ENCODE results near the gene MBP.
"Not testable (repeated sequence)": the region's sequence is repeated elsewhere in the genome, so short reads cannot be mapped to it uniquely, and the experiment has no call there.

Gene MBP

GRCh38 chr18:77043541-77044280 lies 88.9 kb downstream of the MBP start:
- no peak for DNase-seq

GRCh38 chr18:77042583-77042982 lies 90.0 kb downstream of the MBP start:
- DNase-seq: no peak

DNA sequence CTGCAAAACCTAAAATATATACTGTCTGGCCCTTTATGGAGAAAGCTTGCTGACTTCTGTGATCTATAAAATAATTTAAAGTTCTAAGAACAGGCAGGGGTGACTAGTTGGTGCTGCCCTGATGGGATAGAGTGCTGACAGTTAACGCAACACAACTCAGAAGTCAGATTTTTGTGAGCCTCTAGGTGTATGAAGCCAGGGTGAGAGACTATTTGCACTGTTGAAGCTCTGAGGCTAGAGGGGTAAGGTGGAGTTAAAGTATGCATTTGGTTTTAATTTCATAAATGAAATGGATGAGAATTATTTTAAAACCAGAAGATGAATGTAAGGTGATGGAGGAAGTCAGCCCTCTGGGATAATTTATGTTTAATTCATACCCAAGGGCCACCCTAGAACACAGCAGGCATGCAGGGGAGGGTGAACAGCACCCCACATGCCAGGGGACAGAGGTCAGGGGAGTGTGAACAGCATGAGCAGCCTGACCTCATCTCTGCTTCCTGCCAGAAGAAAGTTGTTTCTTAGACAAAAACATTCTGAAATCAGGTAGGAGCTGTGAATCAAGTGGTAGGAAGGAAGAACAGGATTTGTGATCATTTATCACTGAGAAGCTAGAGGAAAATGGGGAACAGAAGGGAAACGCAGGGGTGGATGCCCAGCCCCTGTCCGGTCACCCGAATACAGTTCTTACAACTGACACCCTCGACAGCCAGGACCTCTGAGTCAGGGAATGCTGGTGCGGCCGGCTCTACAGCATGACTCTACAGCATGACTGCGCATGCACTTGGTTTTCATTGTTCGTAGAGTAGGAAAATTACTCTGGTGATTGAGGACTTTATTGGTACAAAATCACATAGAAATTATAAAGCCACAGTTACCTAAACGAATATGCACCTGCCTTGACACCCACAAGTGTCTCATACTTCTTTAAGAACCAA lies 93.1 kb downstream of the MBP start:
- no peak for DNase-seq

DNA sequence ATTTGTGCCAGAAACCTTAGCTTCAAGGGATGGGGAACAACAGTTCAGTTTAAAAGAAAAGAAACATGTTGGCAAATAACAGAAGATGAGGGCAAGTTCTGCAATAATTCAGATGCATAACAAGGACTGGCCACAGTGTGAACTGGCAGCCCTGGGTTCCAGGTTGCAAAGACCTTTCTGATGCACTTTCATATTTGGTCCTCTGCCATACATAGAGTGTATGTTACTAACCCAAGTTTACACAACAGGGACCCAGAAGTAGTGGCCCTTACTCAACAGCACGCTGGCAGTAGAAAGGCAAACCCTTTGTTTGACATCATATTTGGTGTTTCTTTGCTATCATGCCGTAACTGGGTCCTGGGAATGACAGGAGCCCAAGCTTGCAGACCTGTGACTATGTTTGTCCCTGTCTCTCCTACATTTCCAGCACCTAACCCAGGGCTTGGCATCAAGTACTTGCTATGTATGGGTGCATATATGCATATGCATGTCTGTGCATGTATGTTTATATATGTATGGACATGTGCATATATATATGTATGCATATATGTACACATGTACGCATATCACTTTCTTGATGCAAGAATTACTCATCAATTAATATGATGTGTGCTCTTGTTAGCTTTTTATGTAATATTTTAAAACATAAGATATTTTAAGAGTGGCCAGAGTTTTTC lies 94.3 kb downstream of the MBP start:
- DNase-seq: no peak

- no peak for DNase-seq
Measured at GRCh38 chr18:77037567-77037966, 95.0 kb downstream of the MBP start.

- DNase-seq: no peak
Measured at GRCh38 chr18:77035380-77036187, 97.0 kb downstream of the MBP start.

GRCh38 chr18:77033575-77033974 lies 99.0 kb downstream of the MBP start:
- no peak for DNase-seq

DNA sequence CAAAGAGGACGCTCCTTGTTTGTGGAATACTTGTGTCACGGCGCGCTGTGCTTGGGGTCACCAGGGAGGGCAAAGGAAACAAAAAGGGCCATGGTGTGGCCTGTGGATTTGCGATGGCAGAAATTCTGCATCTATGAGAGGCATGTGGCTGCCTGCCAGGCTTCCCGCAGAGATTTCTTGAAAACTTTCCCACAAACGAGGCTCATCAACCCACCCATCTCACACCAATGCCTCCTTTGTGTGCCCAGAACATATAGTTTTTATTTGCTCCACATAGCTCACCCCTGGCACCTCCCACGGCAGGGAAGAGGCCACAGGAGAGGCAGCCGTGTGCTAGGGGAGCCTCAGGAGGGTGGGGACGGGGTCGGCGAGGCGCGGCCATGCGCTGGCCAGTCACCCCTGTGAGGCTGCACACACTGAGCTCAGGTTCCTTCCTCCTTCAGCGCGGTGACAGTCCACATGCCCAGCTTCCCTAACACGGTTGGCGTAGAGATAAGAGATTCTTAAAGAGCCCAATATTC lies 100.3 kb downstream of the MBP start:
- no peak for DNase-seq

DNA sequence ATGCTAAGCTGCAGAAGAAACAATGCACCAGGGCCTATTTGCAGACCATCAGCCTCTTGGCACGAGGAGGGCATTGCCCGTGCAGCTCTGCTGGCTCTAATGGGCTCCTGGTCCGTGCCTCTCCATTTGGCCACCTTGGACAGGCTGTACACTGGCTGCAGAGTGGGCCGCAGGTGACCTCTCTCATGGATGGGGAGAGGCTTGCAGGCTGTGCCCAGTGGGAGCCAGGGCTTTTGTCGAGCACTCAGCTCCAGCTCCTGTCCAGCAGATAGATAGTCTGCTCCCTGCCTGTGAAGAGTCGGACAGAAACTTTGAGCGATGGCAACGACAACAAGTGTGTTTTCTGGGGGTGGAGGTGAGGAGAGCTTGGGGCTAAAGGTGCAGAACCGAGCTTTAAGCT lies 100.9 kb downstream of the MBP start:
- DNase-seq: no peak

GRCh38 chr18:77030201-77030600 lies 102.4 kb downstream of the MBP start:
- no peak for DNase-seq

GRCh38 chr18:77025831-77026363 lies 106.7 kb downstream of the MBP start:
- DNase-seq: no peak

DNA sequence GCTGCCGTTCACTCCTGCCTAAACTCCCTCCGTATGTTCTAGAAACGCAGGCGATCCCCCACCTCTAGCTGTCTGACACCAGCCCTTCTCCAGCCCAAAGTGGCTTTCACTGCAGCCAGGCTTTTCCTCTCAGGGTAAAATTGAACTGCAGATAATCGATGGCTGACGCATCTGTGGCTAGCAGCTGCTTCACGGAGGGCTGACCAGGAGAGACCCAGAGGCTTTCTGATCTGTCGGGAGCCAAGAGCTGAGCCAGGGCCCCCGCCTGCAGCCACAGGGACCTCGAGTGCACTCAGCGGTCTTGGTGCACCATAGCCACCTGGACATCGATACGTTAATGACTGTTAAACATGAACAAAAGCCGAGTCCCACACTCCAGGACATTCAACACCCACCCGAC lies 107.5 kb downstream of the MBP start:
- no peak for DNase-seq

GRCh38 chr18:77024476-77024875 lies 108.1 kb downstream of the MBP start:
- no peak for DNase-seq

DNA sequence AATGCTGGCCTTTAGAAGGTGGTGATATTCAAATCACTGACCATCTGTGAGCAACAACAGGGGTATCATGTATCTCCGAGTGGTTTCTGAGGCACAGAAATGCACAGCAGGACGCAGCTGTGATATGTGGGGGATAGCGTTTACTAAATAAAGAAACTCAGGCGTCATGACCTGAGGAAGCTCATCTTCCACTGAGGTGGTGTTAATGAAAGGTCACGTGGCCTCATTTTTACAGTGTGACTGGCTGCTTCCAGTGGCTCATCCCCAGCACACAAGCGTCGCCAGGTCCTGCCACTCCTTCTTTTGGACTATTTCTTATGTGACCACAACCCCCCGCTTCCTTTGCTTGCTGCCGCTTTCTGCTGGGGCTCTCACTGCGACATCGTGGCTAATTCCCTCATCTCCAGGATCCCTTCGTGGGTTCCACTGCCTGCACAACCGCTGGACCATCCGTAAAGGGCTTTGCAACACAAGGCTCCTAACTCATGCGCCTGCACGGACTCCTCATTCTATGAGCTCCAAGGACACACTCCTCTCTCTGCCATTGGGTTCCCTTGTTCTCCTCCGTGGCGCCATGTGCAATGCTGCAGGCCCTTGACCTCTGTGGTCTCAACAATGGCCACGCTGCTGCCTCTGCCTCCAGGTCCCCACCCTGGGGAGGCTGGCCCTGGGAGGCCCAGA lies 109.3 kb downstream of the MBP start:
- DNase-seq: no peak

GRCh38 chr18:77022556-77022955 lies 110.0 kb downstream of the MBP start:
- no peak for DNase-seq

DNA sequence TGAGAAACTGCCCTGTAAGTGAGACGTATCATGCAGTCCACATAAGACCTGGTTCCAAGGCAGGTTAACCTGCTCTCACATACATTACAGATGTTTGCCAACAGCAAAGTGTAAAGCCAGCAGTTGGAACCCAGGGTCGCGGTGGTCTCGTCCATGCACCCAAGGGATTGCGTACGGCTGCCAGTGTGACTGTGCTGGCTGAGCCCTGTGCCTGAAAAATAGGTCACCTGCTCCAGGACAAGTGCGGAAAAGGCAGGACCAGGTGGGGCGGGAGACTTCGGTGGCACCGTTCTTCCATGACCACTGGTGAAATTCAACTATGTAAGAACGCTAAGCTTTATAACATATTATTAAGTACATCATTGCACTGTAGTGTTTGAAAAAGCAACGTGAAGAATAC lies 110.5 kb downstream of the MBP start:
- no peak for DNase-seq

GRCh38 chr18:77021478-77021877 lies 111.1 kb downstream of the MBP start:
- not testable (repeated sequence) for DNase-seq

GRCh38 chr18:77021075-77021474 lies 111.5 kb downstream of the MBP start:
- no peak for DNase-seq

DNA sequence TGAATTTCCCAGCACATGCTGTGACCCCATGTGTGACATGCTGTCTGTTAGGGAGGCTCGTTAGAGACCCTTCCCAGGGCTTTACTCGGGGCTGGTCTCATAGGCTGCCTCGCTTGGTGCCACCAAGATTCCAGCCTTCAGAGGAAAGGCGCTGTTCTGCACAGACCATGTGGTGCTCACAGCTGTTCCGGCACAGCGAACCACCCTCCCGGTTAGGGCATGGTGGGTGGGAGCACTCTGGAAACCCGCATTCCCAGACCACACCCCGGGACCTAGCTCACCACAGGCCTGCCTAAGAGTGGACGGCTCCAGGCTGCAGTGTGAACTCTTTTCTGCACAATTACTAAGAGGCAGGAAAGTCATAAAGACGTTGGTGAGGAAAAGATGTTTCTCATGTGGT lies 112.0 kb downstream of the MBP start:
- no peak for DNase-seq

- no peak for DNase-seq
Measured at GRCh38 chr18:77019641-77020040, 112.9 kb downstream of the MBP start.

DNA sequence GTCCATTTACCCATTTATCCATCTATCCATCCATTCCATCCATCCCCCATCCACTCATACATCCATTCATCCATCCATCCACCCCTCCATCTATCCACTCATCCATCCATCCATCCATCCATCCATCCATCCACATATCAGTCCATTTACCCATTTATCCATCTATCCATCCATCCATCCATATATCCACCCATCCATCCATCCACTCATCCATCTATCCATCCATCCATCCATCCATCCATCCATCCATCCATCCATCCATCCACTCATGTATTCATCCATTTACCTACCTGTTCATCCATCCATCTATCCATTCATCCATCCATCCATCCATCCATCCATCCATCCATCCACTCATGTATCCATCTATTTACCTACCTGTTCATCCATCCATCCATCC lies 113.9 kb downstream of the MBP start:
- DNase-seq: not testable (repeated sequence)

DNA sequence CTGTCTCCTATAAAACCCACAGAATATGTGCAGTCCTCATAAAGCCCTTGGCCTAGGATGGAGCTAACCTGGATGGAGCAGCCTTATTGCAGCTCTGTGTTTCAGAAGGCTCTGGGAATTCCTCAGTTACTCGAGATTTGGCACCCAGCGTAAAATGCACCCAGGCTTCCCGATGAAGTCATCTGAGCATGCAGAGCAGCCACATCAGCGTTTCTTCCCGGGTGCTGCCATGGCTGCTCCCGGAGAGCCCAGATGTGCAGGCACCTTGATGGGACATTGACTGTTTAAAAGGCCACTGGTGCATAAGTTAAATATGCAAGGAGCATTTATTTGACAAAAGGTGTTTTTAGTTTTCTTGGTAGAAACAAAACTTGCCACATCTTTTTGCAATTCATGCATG lies 115.2 kb downstream of the MBP start:
- no peak for DNase-seq
